GM12801 (cell line): ENCODE measurements around the gene IRAG1.

ENCODE experiments used
- TF ChIP-seq, protein P1 (sequence below): IDR thresholded peaks from one replicate; pipeline ENCODE4 v1.5.1; 2011; ENCODE audit warnings: control low read depth; ENCODE audit not compliant: insufficient read length; ENCODE audit errors: extremely low read depth

IRAG1 gene

DNA sequence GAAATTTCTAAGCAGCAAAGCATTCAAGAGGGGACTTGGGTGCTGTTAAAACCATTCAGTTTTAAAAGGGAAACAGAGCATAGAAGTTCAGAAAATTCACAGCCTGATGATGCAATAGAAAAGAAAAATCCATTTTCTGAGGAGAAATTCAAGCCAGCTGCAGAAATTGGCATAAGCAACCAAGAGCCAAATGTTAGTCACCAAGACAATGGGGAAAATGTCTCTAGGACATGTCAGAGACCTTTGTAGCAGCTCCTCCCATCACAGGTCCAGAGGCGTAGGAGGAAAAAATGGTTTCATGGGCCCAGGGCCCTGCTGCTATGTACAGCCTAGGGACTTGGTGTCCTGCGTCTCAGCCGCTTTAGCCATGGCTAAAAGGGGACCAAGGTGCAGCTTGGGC is 5.5 kb upstream of the IRAG1 start:
- TF ChIP-seq, protein P1, sequence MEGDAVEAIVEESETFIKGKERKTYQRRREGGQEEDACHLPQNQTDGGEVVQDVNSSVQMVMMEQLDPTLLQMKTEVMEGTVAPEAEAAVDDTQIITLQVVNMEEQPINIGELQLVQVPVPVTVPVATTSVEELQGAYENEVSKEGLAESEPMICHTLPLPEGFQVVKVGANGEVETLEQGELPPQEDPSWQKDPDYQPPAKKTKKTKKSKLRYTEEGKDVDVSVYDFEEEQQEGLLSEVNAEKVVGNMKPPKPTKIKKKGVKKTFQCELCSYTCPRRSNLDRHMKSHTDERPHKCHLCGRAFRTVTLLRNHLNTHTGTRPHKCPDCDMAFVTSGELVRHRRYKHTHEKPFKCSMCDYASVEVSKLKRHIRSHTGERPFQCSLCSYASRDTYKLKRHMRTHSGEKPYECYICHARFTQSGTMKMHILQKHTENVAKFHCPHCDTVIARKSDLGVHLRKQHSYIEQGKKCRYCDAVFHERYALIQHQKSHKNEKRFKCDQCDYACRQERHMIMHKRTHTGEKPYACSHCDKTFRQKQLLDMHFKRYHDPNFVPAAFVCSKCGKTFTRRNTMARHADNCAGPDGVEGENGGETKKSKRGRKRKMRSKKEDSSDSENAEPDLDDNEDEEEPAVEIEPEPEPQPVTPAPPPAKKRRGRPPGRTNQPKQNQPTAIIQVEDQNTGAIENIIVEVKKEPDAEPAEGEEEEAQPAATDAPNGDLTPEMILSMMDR = no peak

DNA sequence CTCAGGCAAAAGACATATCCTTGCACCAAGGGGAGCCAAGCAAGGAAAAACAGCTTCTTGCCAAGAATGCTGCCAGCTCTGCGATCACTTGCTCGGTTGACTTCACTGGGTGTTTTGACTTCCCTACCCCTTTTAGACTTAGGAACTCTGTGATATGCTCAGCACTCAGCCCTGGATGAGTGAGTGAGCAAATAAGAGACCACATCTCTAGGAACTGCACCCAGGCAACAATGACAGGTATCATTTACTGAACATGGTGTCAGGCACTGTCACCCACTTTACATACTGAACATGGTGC is 3.7 kb upstream of the IRAG1 start:
- TF ChIP-seq, protein P1 = no peak

DNA sequence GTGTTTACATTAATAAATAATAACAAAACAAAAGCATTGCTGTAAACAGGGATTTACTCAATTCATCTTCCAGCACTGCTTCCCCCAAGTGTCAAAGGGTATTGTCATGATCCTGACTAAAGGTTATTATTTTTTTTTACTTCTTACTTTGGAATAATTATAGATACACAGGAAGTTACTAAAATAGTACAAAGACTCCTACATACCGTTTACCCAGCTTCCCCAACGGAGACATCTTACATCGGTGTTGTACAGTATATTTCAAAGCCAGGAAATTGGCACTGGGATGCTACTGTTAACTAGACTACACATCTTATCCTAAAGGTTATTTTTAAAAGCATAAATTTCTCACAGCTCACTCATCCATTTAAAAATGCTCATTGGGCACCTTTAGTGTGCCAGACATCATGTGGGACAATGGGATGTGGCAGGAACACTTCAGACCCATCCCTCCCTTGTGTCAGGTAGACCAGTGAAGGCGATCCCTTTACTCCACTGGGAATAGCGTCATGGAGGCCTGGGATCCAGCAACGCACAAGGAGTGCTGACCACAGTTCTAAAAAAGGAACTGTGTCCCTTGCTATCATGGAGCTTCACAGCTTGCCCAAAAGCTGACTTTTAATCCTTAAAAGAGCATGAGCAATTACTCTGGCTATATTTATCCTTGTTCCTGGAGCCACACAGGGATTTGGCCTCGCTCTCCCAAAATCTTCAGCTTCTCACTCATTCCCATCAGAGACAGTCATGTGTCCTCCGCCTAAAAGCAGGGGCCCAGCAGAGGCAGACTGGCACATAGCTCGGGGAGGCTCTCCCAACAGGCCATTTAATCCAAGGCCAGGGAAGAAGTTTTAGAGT is 3.1 kb upstream of the IRAG1 start:
- TF ChIP-seq, protein P1 = no peak

DNA sequence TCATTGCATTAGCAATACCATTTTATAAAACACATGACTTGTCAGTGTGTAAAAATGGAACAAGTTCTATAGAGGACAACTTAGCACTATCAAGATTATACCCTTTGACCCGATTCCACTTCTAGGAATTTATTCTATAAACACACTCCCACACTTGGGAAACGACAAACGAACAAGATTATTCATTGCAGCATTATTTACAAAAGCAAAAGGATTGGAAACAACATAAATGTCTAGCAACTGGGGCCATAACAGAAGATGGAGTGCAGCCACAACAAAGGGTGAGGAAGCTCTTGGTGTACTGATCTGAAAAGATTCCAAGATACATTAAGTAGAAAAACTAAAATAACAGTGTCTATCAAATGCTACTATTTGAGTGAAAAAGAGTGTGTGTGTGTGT is 2.3 kb upstream of the IRAG1 start:
- TF ChIP-seq, protein P1 = no peak

DNA sequence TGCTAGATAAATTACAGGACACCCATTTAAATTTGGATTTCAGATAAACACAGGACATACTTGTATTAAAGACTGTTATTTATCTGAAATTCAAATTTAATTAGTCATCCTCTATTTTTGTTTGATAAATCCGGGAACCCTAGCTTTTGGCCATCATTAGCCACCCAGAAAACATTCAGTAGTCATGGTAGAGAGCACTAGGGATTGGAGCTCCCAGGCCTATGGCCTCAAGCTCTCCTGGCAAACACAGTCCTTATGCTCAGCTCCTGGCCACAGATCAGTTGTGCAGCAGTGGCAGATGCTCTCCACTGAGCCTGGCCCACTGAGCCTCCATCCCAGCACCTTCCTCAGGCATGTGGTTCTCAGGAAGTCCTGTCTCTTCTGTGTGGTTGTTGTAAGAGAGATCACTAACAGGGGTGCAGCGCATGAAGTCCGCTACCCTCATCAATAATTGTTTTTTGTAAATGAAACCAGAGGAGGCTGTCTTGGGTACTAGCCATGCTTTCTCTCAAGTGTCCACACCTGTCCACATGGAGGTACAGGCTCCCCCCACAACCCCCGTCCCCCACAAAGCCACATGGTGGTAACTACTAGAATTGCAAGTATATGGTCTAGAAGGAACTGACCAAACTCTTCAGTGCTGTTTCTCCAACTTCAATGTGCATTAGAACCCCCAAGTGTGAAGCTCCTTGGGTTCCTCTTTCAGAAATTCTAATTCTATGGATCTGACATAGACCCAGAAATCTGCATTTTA is 1.1 kb upstream of the IRAG1 start:
- TF ChIP-seq, protein P1 = no peak

DNA sequence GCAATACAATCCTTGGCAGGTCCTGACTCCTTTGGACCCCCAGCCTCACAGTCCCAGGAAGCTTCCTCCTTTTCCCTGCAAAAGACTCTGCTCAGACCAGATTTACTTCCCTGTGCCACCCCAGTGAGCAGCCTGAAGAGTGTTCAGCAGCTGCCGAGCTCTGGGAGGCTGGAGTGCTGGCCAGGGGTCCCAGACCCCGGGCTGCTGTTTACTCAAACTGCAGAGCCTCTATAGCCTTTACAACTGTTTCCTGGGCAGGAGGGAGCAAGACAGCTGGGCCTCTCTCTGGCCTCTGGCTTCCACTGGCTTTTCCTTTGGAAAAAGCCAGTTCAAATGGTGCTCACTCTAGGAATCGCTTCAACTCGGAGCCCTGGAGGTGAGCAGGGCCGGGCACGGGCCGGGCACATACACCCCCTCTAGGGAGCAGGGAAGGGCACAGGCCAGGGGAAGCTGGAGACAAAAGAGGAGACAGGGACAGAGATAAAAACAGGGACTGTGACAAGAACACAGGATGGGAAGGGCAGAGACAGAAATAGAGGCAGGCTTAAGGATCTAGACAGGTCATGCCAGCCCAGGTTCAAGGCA is 932 bp downstream of the IRAG1 start:
- TF ChIP-seq, protein P1 = no peak

DNA sequence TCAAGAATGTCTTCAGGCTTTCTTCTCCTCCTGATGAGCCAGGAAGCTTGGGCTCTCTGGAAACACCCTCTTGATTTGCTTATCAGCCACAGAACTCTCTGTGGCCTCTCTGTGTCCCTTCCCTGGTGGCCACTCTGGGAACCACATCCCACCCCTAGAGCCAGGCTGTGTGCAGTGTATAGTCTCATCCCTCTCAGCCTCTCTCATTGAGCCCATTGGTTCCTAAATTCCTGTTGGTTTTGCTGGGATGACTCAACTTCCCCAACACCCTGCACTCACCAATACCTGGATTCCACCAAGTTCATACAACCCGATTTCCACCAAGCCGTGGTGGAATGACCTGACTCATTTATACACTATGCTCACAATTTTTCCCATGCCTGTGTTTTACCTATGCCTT is 5.2 kb downstream of the IRAG1 start:
- TF ChIP-seq, protein P1 = no peak
